ENCODE results near the gene HS6ST1.
A peak's percentile ranks its signal among the peaks of the same experiment; 100 is the strongest.

HS6ST1 gene

GRCh38 chr2:128282246-128282975, 36.3 kb downstream of the HS6ST1 start:
- no peak for DNase-seq (ENCODE audit: low spot score)

DNA sequence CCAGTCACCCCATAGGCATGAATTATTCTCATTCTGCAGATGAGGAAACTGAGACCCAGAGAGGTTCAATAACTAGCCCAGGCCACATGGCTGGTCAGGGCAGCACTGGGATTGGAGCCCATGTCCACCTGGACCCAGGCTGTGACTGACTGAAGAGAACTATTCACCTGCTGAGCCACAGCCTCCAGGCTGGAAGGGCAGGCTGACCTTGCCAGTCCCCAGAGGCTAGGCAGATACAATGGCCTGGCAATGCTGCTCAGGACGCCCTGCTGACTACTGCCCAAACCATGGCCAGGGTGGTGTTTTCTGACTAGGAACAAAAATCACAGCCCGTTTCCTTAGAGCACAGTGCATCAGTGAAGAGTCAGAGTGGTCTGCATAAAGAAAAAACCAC, 36.8 kb downstream of the HS6ST1 start:
- no peak for DNase-seq (ENCODE audit: low spot score)

DNA sequence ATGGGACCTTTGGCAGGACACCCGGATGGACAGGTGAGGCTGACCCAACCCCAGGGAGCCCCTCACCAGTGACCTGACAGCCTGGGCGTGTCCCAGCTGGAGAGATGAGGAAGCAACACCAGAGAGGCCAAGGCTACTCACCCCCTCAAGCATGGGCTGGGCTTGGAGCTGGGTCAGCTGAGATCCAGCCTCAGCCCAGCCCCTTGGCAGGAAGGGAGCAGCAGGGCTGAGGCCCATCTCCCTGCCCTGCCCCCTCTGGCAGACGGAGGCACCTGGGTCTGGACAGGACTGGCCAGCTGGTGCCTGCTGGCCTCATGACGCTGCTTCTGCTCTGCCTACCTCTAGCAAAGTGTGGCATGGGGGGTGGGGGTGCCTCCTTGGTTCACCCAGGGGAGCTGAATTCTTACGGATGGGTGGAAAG, 37.8 kb downstream of the HS6ST1 start:
- peak; percentile 62 for DNase-seq (ENCODE audit: low spot score)

DNA sequence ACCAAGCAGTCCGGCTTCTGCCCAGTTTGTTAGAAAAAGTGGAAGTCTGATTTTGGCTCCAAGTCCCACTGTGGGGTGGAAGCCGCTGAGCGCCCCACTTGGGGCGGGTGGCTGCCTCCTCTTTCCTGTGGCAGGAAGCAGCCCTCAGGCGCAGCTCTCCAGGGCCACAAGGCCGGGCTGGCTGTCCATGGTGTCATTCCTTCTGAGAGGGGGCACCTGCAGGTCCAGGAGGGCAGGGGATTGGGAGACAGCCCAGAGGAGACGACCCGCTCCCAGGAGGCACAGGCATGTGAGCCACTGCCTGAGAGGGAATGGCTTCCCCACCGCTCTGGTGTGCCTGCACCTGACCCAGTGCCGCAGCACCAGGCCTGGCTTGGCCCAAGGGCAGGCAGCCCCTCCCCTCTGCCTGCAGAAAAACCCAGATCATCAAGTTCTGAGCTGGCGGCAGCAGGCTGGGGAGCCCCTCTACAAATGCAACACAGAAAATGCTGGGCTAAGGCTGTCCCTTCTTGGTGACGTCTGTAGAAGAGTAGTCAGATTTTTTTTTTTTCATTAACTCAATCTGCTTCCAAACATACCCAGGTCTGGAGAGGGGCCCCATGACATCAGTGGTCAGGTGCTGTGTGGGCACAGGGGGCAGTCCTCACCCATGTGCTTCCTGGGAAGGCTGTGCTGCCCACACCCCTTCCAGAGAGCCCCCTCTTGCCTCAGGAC, 38.4 kb downstream of the HS6ST1 start:
- DNase-seq (ENCODE audit: low spot score) = peak; percentile 56

DNA sequence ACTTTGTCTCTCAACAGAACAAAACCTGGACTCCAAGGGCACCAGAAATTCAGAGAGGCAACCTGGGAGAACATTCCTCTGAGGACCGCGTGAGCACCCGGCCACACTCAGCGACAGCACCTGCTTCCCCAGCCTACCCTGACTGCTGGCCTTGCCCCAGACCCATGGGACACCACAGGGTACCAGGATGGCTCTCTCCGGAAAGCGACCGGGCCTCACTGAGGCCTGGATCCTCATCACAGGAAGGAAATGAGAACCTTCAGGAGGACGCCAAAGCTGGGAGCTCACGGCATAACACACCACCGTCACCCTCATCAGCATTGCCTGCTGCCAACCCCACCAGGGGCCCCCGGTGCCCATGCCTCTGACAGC, 38.9 kb downstream of the HS6ST1 start:
- no peak for DNase-seq (ENCODE audit: low spot score)

DNA sequence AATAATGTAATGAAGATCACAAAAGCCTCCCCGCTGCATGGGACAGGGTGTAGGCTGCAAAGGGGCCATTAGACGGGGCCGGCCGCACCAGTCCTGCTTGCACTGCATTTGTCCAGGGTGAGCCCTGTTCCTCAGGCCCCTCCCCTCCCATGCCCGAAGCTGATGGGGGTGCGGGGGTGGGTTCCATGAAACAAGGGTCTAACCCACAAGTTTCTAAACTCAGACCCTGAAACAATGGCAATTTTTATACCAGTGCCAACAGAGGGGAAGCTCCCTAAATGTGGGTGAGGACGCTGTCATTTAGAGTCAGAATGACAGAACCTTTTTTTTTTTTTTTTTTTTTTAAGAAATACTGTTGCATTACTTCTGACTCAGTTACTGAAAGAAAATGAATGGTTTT, 39.7 kb downstream of the HS6ST1 start:
- no peak for DNase-seq (ENCODE audit: low spot score)

- DNase-seq (ENCODE audit: low spot score) = no peak
These were observed 40.5 kb downstream of the HS6ST1 start for GRCh38 chr2:128277961-128278681.

DNA sequence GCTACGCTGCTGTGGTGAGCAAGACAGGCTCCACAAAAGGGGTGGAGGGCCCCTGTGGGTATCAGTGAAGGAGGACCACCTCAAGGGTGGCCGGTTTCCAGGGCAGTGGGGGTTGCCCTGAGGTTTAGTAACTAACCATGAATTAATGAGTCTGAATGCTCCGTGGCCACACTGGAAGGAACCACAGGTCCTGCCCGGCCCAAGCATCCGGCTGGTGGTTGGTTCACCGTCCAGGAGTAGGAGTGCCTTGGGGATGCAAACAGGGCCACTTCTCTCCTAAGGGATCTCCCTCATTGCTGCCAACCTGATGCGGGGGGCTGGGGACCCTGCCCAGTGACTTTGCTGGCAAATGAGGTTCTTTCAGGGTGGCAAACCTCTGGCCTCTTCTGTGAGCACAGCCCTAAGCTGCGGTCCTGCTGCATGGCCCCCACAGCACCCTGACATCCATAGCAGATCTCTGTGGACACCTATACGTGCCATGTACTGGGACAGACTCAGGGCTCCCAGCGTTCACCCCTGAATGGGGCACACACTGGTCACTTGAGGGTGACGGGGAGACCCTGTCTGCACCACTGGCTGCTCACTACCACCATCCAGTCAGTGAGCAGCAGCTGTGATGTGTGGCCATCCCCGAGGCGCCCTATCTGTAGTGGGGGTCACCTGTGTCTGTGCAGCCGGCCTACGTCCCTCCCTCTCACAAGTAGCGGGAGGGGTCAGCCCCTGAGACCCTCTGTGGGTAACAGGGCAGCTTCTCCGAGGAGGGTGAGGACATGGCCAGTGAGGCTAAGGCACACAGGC, 41.6 kb downstream of the HS6ST1 start:
- DNase-seq (ENCODE audit: low spot score) = no peak

- DNase-seq (ENCODE audit: low spot score) = no peak
These were observed 43.1 kb downstream of the HS6ST1 start for GRCh38 chr2:128275498-128276045.

GRCh38 chr2:128274218-128274617, 44.5 kb downstream of the HS6ST1 start:
- no peak for DNase-seq (ENCODE audit: low spot score)

DNA sequence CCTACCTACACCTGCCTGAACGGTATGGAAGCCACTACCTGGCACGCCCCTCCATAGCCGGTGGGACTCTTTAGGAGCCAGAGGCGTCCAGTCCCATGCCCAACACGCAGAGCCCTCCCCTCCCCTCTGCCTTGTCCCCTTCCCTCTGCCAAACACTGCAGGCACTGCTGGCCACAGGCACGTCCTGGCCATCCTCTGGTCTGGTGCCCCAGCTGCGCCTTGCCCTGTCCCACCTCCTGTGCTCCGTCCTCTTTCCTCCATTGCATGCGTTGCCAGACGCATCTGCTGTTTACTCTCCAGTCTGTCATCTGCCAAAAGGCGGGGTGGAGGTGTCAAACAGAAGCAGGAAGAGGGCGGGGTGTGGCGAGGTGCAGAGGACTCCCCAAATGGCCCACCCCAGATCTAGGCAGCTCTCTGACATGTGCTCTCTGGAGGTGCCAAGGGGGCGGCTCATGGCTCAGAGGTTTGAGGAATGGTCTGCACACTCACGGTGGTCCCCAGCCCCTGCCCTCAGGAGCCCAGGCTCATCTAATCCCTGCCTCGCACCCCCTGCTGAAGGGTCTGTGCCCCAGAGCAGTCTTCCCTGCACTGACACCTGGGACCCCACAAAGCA, 45.1 kb downstream of the HS6ST1 start:
- DNase-seq (ENCODE audit: low spot score) = no peak

DNA sequence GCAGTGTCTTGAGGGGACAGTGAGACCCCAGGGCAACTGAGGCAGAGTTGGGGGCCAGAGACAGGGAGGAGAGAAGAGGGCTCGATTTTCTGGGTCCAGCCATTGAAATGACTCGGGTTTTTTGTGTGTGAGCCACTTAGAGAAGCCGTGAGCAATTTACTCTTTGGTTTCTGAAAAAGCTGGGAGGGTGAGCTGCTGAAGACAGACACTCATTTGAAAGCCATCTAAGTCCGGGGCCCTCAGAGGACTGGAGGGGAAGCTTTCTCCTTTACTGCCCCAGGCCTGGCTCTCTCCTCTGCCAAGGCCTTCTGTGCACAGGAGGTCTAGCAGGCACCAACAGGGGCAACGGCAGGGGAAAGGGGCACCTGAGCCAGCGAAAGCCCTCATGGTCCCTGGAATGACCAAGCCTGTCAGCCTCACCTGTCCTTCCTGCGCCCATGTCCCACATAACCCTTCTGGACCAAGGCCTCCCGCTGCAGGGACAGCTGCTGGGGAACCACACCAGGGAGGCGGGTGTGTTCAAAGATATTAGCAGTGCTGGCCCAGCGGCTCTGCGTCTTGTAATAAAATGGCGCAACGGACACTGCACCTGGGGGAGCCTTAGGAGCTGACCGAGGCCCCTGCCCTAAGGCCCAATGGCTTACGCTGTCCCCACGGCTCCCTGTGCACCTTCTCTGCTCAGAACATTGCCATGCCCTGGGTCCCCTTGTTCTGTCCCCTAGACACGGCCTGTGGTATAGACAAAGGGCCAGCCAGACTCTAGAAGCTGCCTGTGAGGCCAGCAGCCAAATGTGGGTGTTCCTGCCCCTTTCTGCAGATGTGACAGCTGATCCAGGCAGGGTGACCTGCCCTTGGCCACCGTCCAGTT, 45.8 kb downstream of the HS6ST1 start:
- no peak for DNase-seq (ENCODE audit: low spot score)

DNA sequence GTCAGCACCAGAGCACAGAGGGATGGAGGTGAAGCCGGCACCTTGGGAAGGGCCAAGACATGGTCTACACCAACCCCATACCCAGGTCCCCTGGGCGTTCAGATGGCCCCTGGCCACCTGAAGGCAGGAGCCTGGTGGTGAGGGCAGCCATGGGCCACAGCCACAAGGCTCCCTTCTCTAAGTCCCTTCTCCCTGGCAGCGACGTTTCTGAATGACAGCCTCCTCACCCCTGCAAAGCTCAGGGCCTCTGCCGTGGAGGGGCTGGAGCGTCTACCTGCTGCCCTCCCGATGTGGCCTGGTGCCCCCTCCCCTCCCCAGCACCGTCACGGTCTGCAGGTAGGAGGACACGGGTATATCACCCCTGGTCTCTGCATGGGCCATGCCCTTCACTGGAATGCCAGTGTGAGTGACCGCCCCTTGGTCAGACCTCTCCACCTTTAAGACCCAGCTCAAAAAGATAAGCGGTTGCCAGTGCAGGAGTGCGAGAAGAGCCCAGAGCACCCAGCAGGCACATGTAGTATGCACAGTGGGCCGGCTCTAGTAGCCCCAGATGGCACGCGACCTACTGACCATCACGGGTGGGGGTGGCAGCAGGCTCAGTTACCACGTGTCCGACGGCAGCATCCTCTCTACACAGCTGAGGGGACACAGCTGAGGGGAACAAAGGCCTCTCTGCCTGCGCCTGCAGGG, 46.6 kb downstream of the HS6ST1 start:
- no peak for DNase-seq (ENCODE audit: low spot score)

GRCh38 chr2:128271597-128271910, 47.1 kb downstream of the HS6ST1 start:
- DNase-seq (ENCODE audit: low spot score) = no peak

GRCh38 chr2:128270672-128271596, 47.7 kb downstream of the HS6ST1 start:
- DNase-seq (ENCODE audit: low spot score) = no peak

DNA sequence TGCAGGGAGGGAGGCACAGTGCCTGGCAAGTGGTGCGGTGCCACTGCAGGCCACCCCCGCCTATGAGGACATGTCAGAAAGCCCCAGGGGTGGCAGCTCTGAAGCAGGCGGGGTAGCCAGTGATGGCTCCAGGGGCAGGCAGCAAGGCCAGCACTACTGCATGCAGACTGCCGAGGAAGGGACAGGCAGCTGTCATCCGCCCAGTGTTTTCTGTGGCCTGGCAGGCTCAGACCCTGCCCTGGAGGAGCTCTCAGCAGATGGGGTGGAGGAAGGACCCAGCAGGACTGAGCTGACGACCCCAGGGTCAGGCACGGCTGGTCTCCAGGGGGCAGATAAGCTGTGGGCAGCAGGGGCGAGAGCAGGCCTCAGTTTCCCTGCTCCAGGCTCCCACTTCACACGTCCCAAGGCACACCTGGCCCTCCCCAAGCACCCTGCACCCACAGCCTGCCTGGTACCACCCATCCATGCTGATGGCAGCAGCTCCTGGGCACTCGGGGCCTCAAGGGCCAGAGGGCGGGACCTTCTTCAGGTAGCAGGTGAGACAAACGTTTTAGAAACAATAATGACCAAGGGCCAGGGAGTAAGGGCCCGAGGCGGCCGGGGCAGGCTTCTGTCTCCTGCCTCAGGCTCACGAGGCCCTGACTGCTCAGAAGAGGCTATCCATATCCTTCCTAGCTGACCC, 48.5 kb downstream of the HS6ST1 start:
- no peak for DNase-seq (ENCODE audit: low spot score)

- DNase-seq (ENCODE audit: low spot score) = no peak
These were observed 49.3 kb downstream of the HS6ST1 start for GRCh38 chr2:128269063-128269989.
